WERI-Rb-1 (cell line): Measurements from ENCODE around the gene IFNA13.

ENCODE experiments used
- DNase-seq: peaks from one replicate; pipeline ENCODE4 v3.0.0-alpha.2; 2020
- H3K27ac ChIP-seq: fragments of 250-450 bp; sonication (Bioruptor Pico); 2 replicates; pipeline ENCODE4 v1.5.1; 2020; ENCODE audit warnings: mild to moderate bottlenecking, moderate library complexity
- H3K27me3 ChIP-seq: fragments of 250-450 bp; sonication (Bioruptor Pico); 2 replicates; pipeline ENCODE4 v1.5.1; 2021; ENCODE audit warnings: mild to moderate bottlenecking, low read depth, moderate library complexity; ENCODE audit not compliant: insufficient read depth, severe bottlenecking
- H3K36me3 ChIP-seq: fragments of 250-450 bp; sonication (Bioruptor Pico); 2 replicates; pipeline ENCODE4 v1.5.1; 2020; ENCODE audit warnings: mild to moderate bottlenecking, moderate library complexity
- H3K4me3 ChIP-seq: 2 replicates; pipeline ENCODE4 v1.5.1; 2011; ENCODE audit warnings: low read depth, mild to moderate bottlenecking, control low read depth, low read length
- H3K9me3 ChIP-seq: fragments of 250-450 bp; sonication (Bioruptor Pico); 2 replicates; pipeline ENCODE4 v1.5.1; 2021; ENCODE audit warnings: mild to moderate bottlenecking, moderate library complexity; ENCODE audit not compliant: severe bottlenecking
- CTCF ChIP-seq: IDR thresholded peaks from 2 replicates; pipeline ENCODE4 v1.5.1; 2011; ENCODE audit warnings: low read depth, mild to moderate bottlenecking, control low read depth, inconsistent platforms, low read length

IFNA13 gene

GRCh38 chr9:21317956-21318923 lies 49.6 kb downstream of the IFNA13 start:
- TF ChIP-seq CTCF: peak; percentile 59
- Histone ChIP-seq H3K4me3 (no peak overlapping the region), H3K36me3 (no peaks in the 10 kb centered on the region), H3K9me3 (no peaks in the 10 kb centered on the region), H3K27me3 (no peaks in the 10 kb centered on the region), H3K27ac (no peak overlapping the region)
- peak; percentile 24 for DNase-seq
